BE2C (cell line): ENCODE data around the gene PARN.

Experiments used
- DNase-seq: peaks from one replicate; pipeline ENCODE4 v3.0.0-alpha.2; 2020
- H3K27me3 ChIP-seq: fragments of 250-450 bp; sonication (Bioruptor Pico); 2 replicates; pipeline ENCODE4 v1.5.1; 2020; ENCODE audit warnings: mild to moderate bottlenecking
- H3K36me3 ChIP-seq: fragments of 250-450 bp; sonication (Bioruptor Pico); 2 replicates; pipeline ENCODE4 v1.5.1; 2020; ENCODE audit warnings: mild to moderate bottlenecking
- H3K4me1 ChIP-seq: fragments of 250-450 bp; sonication (Bioruptor Pico); 2 replicates; pipeline ENCODE4 v1.5.1; 2020
- H3K4me3 ChIP-seq: 2 replicates; pipeline ENCODE4 v1.5.1; 2011; ENCODE audit warnings: low read depth, low read length
- H3K9me3 ChIP-seq: fragments of 250-450 bp; sonication (Bioruptor Pico); 2 replicates; pipeline ENCODE4 v1.5.1; 2020
- CTCF ChIP-seq: IDR thresholded peaks from 2 replicates; pipeline ENCODE4 v1.5.1; 2012; ENCODE audit warnings: mild to moderate bottlenecking, low read depth, low read length

PARN gene

GRCh38 chr16:14496786-14497185 is 133.3 kb downstream of the PARN start:
- no peak overlapping the region for H3K4me3 ChIP-seq
- H3K27me3 ChIP-seq = no peaks in the 10 kb centered on the region
- H3K4me1 ChIP-seq = peaks cover 11% of the 10 kb centered on the region
- DNase-seq = no peak
- H3K9me3 ChIP-seq = no peaks in the 10 kb centered on the region
- H3K36me3 ChIP-seq = no peaks in the 10 kb centered on the region
- no peak for TF ChIP-seq CTCF

- Histone ChIP-seq H3K9me3 (no peaks in the 10 kb centered on the region), H3K4me1 (peaks cover 8% of the 10 kb centered on the region), H3K4me3 (no peak overlapping the region), H3K27me3 (no peaks in the 10 kb centered on the region), H3K36me3 (no peaks in the 10 kb centered on the region)
- TF ChIP-seq CTCF = no peak
- DNase-seq = no peak
Observed at GRCh38 chr16:14496047-14496770, 133.9 kb downstream of the PARN start.

- no peaks in the 10 kb centered on the region for H3K27me3 ChIP-seq
- H3K4me1 ChIP-seq = peaks cover 5% of the 10 kb centered on the region; the same call in 1 of the 2 replicates
- H3K36me3 ChIP-seq = no peaks in the 10 kb centered on the region
- no peaks in the 10 kb centered on the region for H3K9me3 ChIP-seq
- DNase-seq = no peak
- H3K4me3 ChIP-seq = no peak overlapping the region
- TF ChIP-seq CTCF = no peak
Observed at GRCh38 chr16:14495213-14496046, 134.6 kb downstream of the PARN start.

GRCh38 chr16:14494396-14494966 is 135.6 kb downstream of the PARN start:
- no peaks in the 10 kb centered on the region for H3K27me3 ChIP-seq
- H3K4me3 ChIP-seq = no peak overlapping the region
- no peak for TF ChIP-seq CTCF
- peaks cover 7% of the 10 kb centered on the region for H3K4me1 ChIP-seq
- H3K9me3 ChIP-seq = no peaks in the 10 kb centered on the region
- H3K36me3 ChIP-seq = no peaks in the 10 kb centered on the region
- DNase-seq = no peak

- no peaks in the 10 kb centered on the region for H3K27me3 ChIP-seq
- H3K36me3 ChIP-seq = no peaks in the 10 kb centered on the region
- no peaks in the 10 kb centered on the region for H3K9me3 ChIP-seq
- no peak for DNase-seq
- peaks cover 8% of the 10 kb centered on the region for H3K4me1 ChIP-seq
- no peak for TF ChIP-seq CTCF
- no peak overlapping the region for H3K4me3 ChIP-seq
Observed at GRCh38 chr16:14493791-14494190, 136.3 kb downstream of the PARN start.
